H9 (cell line): ENCODE data around the gene TNK2. TPM values are rescaled to one million over a fixed set of nuclear protein-coding genes. Genes with fewer than 3 reads are reported as not detected.

Experiments
- DNase-seq: peaks from one replicate; pipeline ENCODE4 v3.0.0-alpha.2; 2017
- H2AFZ ChIP-seq: one replicate; pipeline ENCODE4 v1.6.1; 2013; ENCODE audit warnings: mild to moderate bottlenecking, low read length, control low read depth, moderate library complexity
- H2AK5ac ChIP-seq: 2 replicates; pipeline ENCODE4 v1.6.1; 2013; ENCODE audit warnings: low read length, control low read depth, mixed read lengths; ENCODE audit not compliant: insufficient read length
- H2BK120ac ChIP-seq: one replicate; pipeline ENCODE4 v1.6.1; 2013; ENCODE audit warnings: low read depth, mild to moderate bottlenecking, low read length, control low read depth, inconsistent platforms; ENCODE audit not compliant: poor library complexity, severe bottlenecking
- H2BK12ac ChIP-seq: 2 replicates; pipeline ENCODE4 v1.6.1; 2013; ENCODE audit warnings: low read length, control low read depth, mixed read lengths, low read depth; ENCODE audit not compliant: insufficient read length
- H2BK15ac ChIP-seq: 2 replicates; pipeline ENCODE4 v1.6.1; 2013; ENCODE audit warnings: low read depth, low read length, control low read depth
- H2BK20ac ChIP-seq: one replicate; pipeline ENCODE4 v1.6.1; 2013; ENCODE audit warnings: low read depth, mild to moderate bottlenecking, low read length, control low read depth, inconsistent platforms; ENCODE audit not compliant: poor library complexity, severe bottlenecking
- H2BK5ac ChIP-seq: 2 replicates; pipeline ENCODE4 v1.6.1; 2013; ENCODE audit warnings: low read length, control low read depth, mixed read lengths; ENCODE audit not compliant: insufficient read length
- H3K14ac ChIP-seq: 2 replicates; pipeline ENCODE4 v1.6.1; 2013; ENCODE audit warnings: low read length, control low read depth; ENCODE audit not compliant: insufficient read depth
- H3K18ac ChIP-seq: 2 replicates; pipeline ENCODE4 v1.6.1; 2013; ENCODE audit warnings: low read depth, mild to moderate bottlenecking, mixed read lengths, low read length, control low read depth; ENCODE audit not compliant: insufficient read length
- H3K23ac ChIP-seq: 2 replicates; pipeline ENCODE4 v1.6.1; 2013; ENCODE audit warnings: low read length, control low read depth, mixed read lengths, low read depth; ENCODE audit not compliant: insufficient read length
- H3K23me2 ChIP-seq: 2 replicates; pipeline ENCODE4 v1.6.1; 2013; ENCODE audit warnings: low read depth, mild to moderate bottlenecking, mixed read lengths, low read length, control low read depth; ENCODE audit not compliant: insufficient read length, poor library complexity, severe bottlenecking
- H3K27ac ChIP-seq: 2 replicates; pipeline ENCODE4 v1.5.1; 2013; ENCODE audit warnings: low read length, control low read depth, mixed read lengths, low read depth; ENCODE audit not compliant: insufficient read length
- H3K27me3 ChIP-seq: 2 replicates; pipeline ENCODE4 v1.6.1; 2013; ENCODE audit warnings: low read length, control low read depth, inconsistent platforms; ENCODE audit not compliant: insufficient read depth
- H3K4ac ChIP-seq: 2 replicates; pipeline ENCODE4 v1.6.1; 2013; ENCODE audit warnings: low read depth, mild to moderate bottlenecking, control low read depth, inconsistent platforms, low read length, moderate library complexity
- H3K4me1 ChIP-seq: 2 replicates; pipeline ENCODE4 v1.6.1; 2013; ENCODE audit warnings: low read length, control low read depth, inconsistent platforms; ENCODE audit not compliant: insufficient read depth
- H3K4me2 ChIP-seq: 2 replicates; pipeline ENCODE4 v1.6.1; 2013; ENCODE audit warnings: low read length, control low read depth, mixed read lengths; ENCODE audit not compliant: insufficient read length, insufficient read depth
- H3K56ac ChIP-seq: 2 replicates; pipeline ENCODE4 v1.6.1; 2013; ENCODE audit warnings: low read depth, mild to moderate bottlenecking, mixed read lengths, low read length, control low read depth; ENCODE audit not compliant: insufficient read length
- H3K79me1 ChIP-seq: 2 replicates; pipeline ENCODE4 v1.6.1; 2013; ENCODE audit warnings: low read depth, mild to moderate bottlenecking, moderate library complexity, low read length, control low read depth, inconsistent platforms; ENCODE audit not compliant: insufficient read depth, poor library complexity, severe bottlenecking
- H3K79me2 ChIP-seq: 2 replicates; pipeline ENCODE4 v1.6.1; 2013; ENCODE audit warnings: low read length, control low read depth, inconsistent platforms; ENCODE audit not compliant: insufficient read depth
- H3K9ac ChIP-seq: 2 replicates; pipeline ENCODE4 v1.6.1; 2013; ENCODE audit warnings: low read length, control low read depth, mixed read lengths; ENCODE audit not compliant: insufficient read length; ENCODE audit errors: extremely low read depth
- H3K9me3 ChIP-seq: one replicate; pipeline ENCODE4 v1.6.1; 2013; ENCODE audit warnings: low read depth, low read length, inconsistent platforms; ENCODE audit not compliant: control insufficient read depth
- H3T11ph ChIP-seq: one replicate; pipeline ENCODE4 v1.6.1; 2013; ENCODE audit warnings: mild to moderate bottlenecking, low read length, control low read depth, inconsistent platforms
- H4K20me1 ChIP-seq: one replicate; pipeline ENCODE4 v1.6.1; 2013; ENCODE audit not compliant: control insufficient read depth, insufficient read length, insufficient read depth
- H4K5ac ChIP-seq: 2 replicates; pipeline ENCODE4 v1.6.1; 2013; ENCODE audit warnings: low read depth, mild to moderate bottlenecking, mixed read lengths, low read length, control low read depth; ENCODE audit not compliant: insufficient read length
- H4K8ac ChIP-seq: replicated peaks from 2 replicates; pipeline ENCODE4 v1.6.1; 2013; ENCODE audit warnings: low read length, control low read depth, mixed read lengths, low read depth; ENCODE audit not compliant: insufficient read length
- H4K91ac ChIP-seq: 2 replicates; pipeline ENCODE4 v1.6.1; 2013; ENCODE audit warnings: low read depth, mild to moderate bottlenecking, moderate library complexity, mixed read lengths, low read length, control low read depth; ENCODE audit not compliant: insufficient read length
- H3K27ac Mint-ChIP-seq, 3 experiments: 2 replicates in 2 of 3; 3 replicates in 1 of 3; pipeline ENCODE4 v1.8.0; 2020 to 2021; ENCODE audit warnings: mixed read lengths in 3 of 3, mild to moderate bottlenecking in 1 of 3, moderate library complexity in 1 of 3
- H3K27me3 Mint-ChIP-seq: 2 replicates; pipeline ENCODE4 v1.8.0; 2021; ENCODE audit warnings: low read depth, mild to moderate bottlenecking, moderate library complexity, mixed read lengths
- H3K36me3 Mint-ChIP-seq, 3 experiments: 2 replicates in 2 of 3; 3 replicates in 1 of 3; pipeline ENCODE4 v1.8.0; 2020 to 2021; ENCODE audit warnings: low read depth in 3 of 3, mixed read lengths in 3 of 3; ENCODE audit not compliant: insufficient read depth in 1 of 3
- H3K4me1 Mint-ChIP-seq, 2 experiments: 2 replicates each; pipeline ENCODE4 v1.8.0; 2020; ENCODE audit warnings: mixed read lengths in 2 of 2
- H3K4me3 Mint-ChIP-seq, 2 experiments: 2 replicates in 1 of 2; 3 replicates in 1 of 2; pipeline ENCODE4 v1.8.0; 2020 to 2021; ENCODE audit warnings: mild to moderate bottlenecking in 2 of 2, mixed read lengths in 2 of 2, moderate library complexity in 1 of 2
- H3K9me3 Mint-ChIP-seq, 2 experiments: 2 replicates in 1 of 2; 3 replicates in 1 of 2; pipeline ENCODE4 v1.8.0; 2020; ENCODE audit warnings: mild to moderate bottlenecking in 2 of 2, mixed read lengths in 2 of 2, moderate library complexity in 1 of 2
- CTCF ChIP-seq: fragments of 200-600 bp; sonication (generic); conservative IDR thresholded peaks from 3 replicates; pipeline ENCODE4 v1.8.0; 2021; ENCODE audit warnings: antibody characterized with exemption, mild to moderate bottlenecking
- WGBS: extraction: QIAGEN DNeasy Blood & Tissue Kit; methylation state at CpG from one replicate; pipeline ENCODE4 v1.1.7; 2013; ENCODE audit warnings: missing lambda C conversion rate, low lambda C conversion rate, mixed read lengths; ENCODE audit not compliant: insufficient read length; ENCODE audit errors: extremely low coverage; 5-methylcytosine and 5-hydroxymethylcytosine counted together
- total RNA-seq: library from RNA; stranded (reverse); gene quantifications from 2 replicates; pipeline ENCODE4 v1.2.1, GENCODE V29; 2021

TNK2 gene
- total RNA-seq, 1 experiment from 2014 or later = 34.5 TPM

DNA sequence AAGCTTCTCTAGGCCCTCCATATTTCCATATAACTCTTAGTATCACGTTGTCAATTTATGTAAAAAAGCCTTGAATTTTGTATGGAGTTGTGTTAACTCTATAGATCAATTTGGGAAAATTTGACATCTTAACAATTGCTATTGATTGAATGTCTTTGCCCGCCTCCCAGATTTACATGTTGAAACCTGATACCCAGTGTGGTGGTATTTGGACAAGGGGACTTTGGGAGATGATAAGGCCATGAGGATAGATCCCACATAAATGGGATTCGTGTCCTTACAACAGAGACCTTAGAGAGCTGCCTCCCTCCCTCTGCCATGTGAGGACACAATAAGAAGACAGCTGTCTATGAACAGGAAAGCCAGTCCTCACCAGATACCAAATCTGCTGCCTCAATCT lies 21.1 kb upstream of the TNK2 start:
- Histone ChIP-seq H4K91ac (no peak overlapping the region), H3K4ac (no peak overlapping the region), H3K9ac (no peak overlapping the region), H3K79me1 (no peaks in the 10 kb centered on the region), H3K18ac (no peak overlapping the region), H2BK5ac (no peak overlapping the region), H3K4me2 (no peak overlapping the region), H3K9me3 (no peaks in the 10 kb centered on the region), H3K23me2 (no peaks in the 10 kb centered on the region), H4K5ac (no peak overlapping the region), H3K14ac (no peak overlapping the region), H3K23ac (no peak overlapping the region), H3K79me2 (no peaks in the 10 kb centered on the region), H2BK20ac (no peak overlapping the region), H2BK120ac (no peak overlapping the region), H2BK12ac (no peak overlapping the region), H4K20me1 (no peaks in the 10 kb centered on the region), H3T11ph (no peak overlapping the region), H4K8ac (no peak overlapping the region), H2AFZ (no peak overlapping the region), H2AK5ac (no peak overlapping the region), H3K27me3 (no peaks in the 10 kb centered on the region), H3K4me1 (no peaks in the 10 kb centered on the region; the same call in 1 of the 2 replicates), H2BK15ac (no peak overlapping the region), H3K56ac (no peak overlapping the region), H3K27ac (no peak overlapping the region)
- DNase-seq = no peak
- H3K4me1 Mint-ChIP-seq = peaks cover 10 to 19% of the 10 kb centered on the region in 2 experiments
- no peak overlapping the region for H3K27ac Mint-ChIP-seq
- peaks cover 22% of the 10 kb centered on the region for H3K27me3 Mint-ChIP-seq
- peaks cover 2 to 3% of the 10 kb centered on the region in 2 experiments; a peak in 3 of 5 replicates for H3K9me3 Mint-ChIP-seq
- WGBS = no CpG with 5 or more reads among the region's 3 CpGs
- peaks cover 9 to 11% (median 10%) of the 10 kb centered on the region in 3 experiments; a peak in 6 of 7 replicates for H3K36me3 Mint-ChIP-seq
- H3K4me3 Mint-ChIP-seq = no peak overlapping the region
- TF ChIP-seq CTCF = no peak
